GM12865 (cell line): Measurements from ENCODE around the gene GNAT1.

Source experiments
- DNase-seq: peaks from one replicate; pipeline ENCODE4 v3.0.0; 2010; ENCODE audit warnings: low read depth
- H3K4me3 ChIP-seq: 2 replicates; pipeline ENCODE4 v1.5.1; 2011; ENCODE audit warnings: mild to moderate bottlenecking, low read depth, low read length, control low read depth
- TF ChIP-seq, protein P1 (sequence below): IDR thresholded peaks from 2 replicates; pipeline ENCODE4 v1.5.1; 2011; ENCODE audit warnings: low read length, control low read depth, low read depth, inconsistent platforms; ENCODE audit not compliant: insufficient read depth; ENCODE audit errors: missing control alignments

The GNAT1 gene

DNA sequence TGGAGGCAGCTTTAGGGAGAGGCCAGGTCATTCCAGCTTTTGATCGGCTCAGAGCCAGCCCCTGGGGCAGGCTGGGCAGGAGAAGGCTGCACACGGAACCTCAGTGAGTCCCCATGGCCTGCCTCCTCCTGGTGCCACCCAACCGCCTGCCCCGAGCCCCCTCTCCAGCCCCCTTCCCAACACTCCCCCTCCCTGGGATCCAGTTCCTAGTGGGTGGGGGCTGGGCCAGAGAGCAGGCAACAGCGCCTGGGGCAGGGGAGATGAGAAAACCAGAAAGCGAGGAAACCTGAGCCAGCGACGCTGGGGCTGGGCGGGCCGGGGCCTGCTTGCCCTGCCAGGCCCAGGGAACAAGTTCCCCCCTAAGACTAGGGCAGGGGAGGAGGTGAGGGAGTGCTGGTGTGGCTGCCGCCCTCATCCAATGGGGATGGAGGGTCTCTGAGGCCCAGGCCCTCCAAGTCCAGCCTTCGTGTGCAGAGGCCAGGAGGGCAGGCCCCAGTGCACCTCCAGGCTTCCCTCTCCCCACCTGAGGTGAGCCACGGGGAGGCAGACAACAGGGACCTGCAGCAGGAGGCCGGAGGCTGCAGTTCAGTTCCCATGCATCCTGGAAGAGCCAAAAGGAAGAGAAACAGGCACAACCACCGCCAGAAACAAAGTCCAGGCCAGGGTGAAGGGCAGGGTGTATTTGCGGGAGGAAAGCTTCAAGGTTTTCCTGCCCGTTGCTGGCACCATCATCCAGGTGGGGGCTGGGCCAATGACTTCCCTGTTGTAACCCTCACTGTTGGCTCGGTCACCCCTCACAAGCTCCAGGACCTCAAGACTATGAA is 40.3 kb upstream of the GNAT1 start:
- TF ChIP-seq, protein P1, sequence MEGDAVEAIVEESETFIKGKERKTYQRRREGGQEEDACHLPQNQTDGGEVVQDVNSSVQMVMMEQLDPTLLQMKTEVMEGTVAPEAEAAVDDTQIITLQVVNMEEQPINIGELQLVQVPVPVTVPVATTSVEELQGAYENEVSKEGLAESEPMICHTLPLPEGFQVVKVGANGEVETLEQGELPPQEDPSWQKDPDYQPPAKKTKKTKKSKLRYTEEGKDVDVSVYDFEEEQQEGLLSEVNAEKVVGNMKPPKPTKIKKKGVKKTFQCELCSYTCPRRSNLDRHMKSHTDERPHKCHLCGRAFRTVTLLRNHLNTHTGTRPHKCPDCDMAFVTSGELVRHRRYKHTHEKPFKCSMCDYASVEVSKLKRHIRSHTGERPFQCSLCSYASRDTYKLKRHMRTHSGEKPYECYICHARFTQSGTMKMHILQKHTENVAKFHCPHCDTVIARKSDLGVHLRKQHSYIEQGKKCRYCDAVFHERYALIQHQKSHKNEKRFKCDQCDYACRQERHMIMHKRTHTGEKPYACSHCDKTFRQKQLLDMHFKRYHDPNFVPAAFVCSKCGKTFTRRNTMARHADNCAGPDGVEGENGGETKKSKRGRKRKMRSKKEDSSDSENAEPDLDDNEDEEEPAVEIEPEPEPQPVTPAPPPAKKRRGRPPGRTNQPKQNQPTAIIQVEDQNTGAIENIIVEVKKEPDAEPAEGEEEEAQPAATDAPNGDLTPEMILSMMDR: no peak
- no peak for DNase-seq
- H3K4me3 ChIP-seq: no peak overlapping the region

DNA sequence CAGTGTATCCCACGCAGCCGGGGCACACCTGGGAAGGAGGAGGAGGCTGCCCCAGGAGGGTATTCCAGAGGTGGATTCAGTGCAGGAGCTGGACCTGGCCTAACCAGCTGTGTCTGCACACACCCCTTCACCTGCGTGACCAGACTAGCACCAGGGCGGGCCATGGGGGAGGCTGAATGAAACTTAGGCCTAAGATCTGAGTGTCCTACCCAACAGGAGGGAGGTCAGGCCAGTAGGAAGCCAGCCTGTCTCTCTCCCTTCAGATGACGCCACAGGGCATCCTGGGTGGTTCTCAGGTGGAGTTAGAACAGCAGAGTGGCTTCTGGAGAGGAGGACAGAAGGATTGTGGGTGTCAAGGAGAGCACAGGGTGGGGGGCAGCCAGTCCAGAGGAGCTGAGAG is 39.7 kb upstream of the GNAT1 start:
- TF ChIP-seq, protein P1: no peak
- H3K4me3 ChIP-seq: no peak overlapping the region
- DNase-seq: no peak

- no peak overlapping the region for H3K4me3 ChIP-seq
- TF ChIP-seq, protein P1: no peak
- no peak for DNase-seq
These were observed 37.5 kb upstream of the GNAT1 start for GRCh38 chr3:50153782-50154475.

DNA sequence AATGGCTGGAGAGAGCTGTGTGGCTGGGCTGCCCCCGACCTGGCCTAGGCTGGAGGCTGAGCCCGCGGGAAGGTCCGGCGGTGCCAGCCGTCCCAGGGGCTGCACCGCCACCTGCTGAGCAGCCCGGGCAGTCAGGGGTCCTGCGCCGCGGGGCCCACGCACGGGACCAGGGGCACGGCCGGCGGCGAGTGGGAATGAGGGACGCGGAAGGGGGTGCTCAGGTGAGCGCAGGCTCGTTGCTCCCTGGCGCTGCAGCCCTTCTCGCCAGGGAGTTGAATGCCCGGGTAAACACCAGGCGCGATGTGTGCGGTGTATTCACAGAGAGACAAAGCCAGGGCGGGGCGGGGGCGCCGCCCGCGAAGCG is 37.0 kb upstream of the GNAT1 start:
- peak overlapping the region; percentile 27 for H3K4me3 ChIP-seq
- DNase-seq: peak; percentile 12
- TF ChIP-seq, protein P1: peak; percentile 22

DNA sequence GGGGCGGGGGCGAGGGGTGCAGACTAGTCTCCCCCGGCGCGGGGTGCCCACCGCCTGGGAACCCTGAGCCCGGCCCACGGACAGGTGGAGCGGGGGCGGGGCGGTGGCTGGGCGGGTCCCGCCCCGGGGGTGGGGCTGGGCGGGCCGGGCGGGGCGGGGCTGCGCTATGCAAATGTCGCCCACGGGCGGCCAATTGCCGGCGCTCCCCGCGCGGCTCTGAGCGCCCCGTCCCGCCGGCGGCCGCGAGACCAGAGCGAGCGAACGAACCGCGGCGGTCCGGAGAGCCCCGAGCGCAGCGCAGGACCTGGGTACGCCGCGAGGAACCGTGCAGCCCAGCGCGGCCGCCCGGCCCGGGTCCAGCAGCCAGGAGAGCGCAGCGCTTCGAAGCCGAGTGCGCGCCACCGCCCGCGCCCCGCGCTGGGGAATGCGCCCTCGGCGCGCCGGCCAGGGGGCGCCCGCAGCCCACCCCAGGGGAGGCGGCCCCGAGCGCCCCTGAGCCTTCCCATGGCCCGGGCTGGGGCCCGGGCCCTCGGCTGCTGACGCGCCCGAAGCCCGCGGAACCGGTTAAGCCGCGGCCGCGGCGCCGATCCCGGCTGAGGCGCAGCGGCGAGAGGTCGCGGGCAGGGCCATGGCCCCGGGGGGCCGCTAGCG is 36.4 kb upstream of the GNAT1 start, which contains the start of gene SEMA3F:
Gene SEMA3F, plus strand, starts transcription at position 485 of the 651 bp plus-strand sequence. CDS start 4,299 bp downstream, outside the sequence.
- TF ChIP-seq, protein P1: no peak
- peak; percentile 69 for DNase-seq
- peak within 1 kb of the TSS; percentile 30 for H3K4me3 ChIP-seq

- H3K4me3 ChIP-seq: no peak overlapping the region
- TF ChIP-seq, protein P1: no peak
- no peak for DNase-seq
These were observed 35.9 kb upstream of the GNAT1 start for GRCh38 chr3:50155491-50155878.
